H1 (cell line): ENCODE data around the gene RASSF3. TPM values are rescaled to one million over a fixed set of nuclear protein-coding genes. Genes with fewer than 3 reads are reported as not detected.

Source experiments
- CTCF ChIA-PET: fragments of 300-600 bp; sonication (Branson Sonifier 250); formaldehyde crosslinking; loops from one replicate; lab custom pipeline; 2021; ENCODE audit not compliant: partially characterized antibody; lab: Charles Lee
- POLR2A ChIA-PET: fragments of 300-600 bp; sonication (Branson Sonifier 250); formaldehyde crosslinking; loops from one replicate; lab custom pipeline; 2021; ENCODE audit warnings: inconsistent platforms; ENCODE audit not compliant: partially characterized antibody; lab: Charles Lee
- DNase-seq, 2 experiments: peaks; one replicate each; pipeline versions ENCODE4 v3.0.0 to v3.0.0-alpha.2; 2010 to 2022; ENCODE audit warnings: low spot score in 2 of 2, low read depth in 1 of 2, mixed read lengths in 1 of 2
- FAIRE-seq: peaks from 2 replicates; lab custom pipeline; 2011; peaks lifted over from hg19 to GRCh38; lab: Jason Lieb, UNC
- H2AFZ ChIP-seq: 2 replicates; pipeline ENCODE4 v1.8.1; 2012; ENCODE audit warnings: low read length, inconsistent platforms
- H2AK5ac ChIP-seq: 2 replicates; pipeline ENCODE4 v1.6.1; 2013; ENCODE audit warnings: low read depth, low read length
- H2BK120ac ChIP-seq: replicated peaks from 2 replicates; pipeline ENCODE3; 2013; ENCODE audit warnings: low read depth, low read length, inconsistent platforms
- H2BK12ac ChIP-seq: 2 replicates; pipeline ENCODE4 v1.6.1; 2013; ENCODE audit warnings: low read depth, low read length
- H2BK15ac ChIP-seq: 2 replicates; pipeline ENCODE4 v1.6.1; 2013; ENCODE audit warnings: low read length
- H2BK20ac ChIP-seq: 2 replicates; pipeline ENCODE4 v1.6.1; 2013; ENCODE audit warnings: low read length
- H2BK5ac ChIP-seq: 2 replicates; pipeline ENCODE4 v1.6.1; 2013; ENCODE audit warnings: low read depth, low read length
- H3K14ac ChIP-seq: 2 replicates; pipeline ENCODE4 v1.6.1; 2013; ENCODE audit warnings: inconsistent platforms; ENCODE audit not compliant: insufficient read length
- H3K18ac ChIP-seq: 2 replicates; pipeline ENCODE4 v1.6.1; 2013; ENCODE audit warnings: low read length; ENCODE audit errors: extremely low read depth
- H3K23ac ChIP-seq: 2 replicates; pipeline ENCODE4 v1.6.1; 2013; ENCODE audit warnings: inconsistent platforms; ENCODE audit not compliant: insufficient read length
- H3K23me2 ChIP-seq: 2 replicates; pipeline ENCODE4 v1.6.1; 2013; ENCODE audit warnings: low read depth, low read length
- H3K27ac ChIP-seq: 2 replicates; pipeline ENCODE4 v1.6.1; 2011; ENCODE audit warnings: low read depth, low read length, inconsistent platforms
- H3K27me3 ChIP-seq, 4 experiments: replicated peaks in 1 of 4; 1 replicate in 1 of 4; 2 replicates in 3 of 4; pipeline versions ENCODE4 v1.6.1 to v1.8.1; 2011 to 2013; ENCODE audit warnings: low read length in 3 of 4, mild to moderate bottlenecking in 3 of 4, inconsistent platforms in 2 of 4, mixed read lengths in 2 of 4, moderate library complexity in 1 of 4; ENCODE audit not compliant: control insufficient read depth in 3 of 4, insufficient read depth in 3 of 4; ENCODE audit errors: extremely low read depth in 1 of 4
- H3K36me3 ChIP-seq, 4 experiments: 2 replicates each; pipeline versions ENCODE4 v1.6.1 to v1.8.1; 2011 to 2013; ENCODE audit warnings: mild to moderate bottlenecking in 4 of 4, low read length in 3 of 4, moderate library complexity in 2 of 4, control low read depth in 1 of 4, inconsistent platforms in 1 of 4; ENCODE audit not compliant: insufficient read depth in 4 of 4, control insufficient read depth in 2 of 4
- H3K4ac ChIP-seq: replicated peaks from 2 replicates; pipeline ENCODE3; 2013; ENCODE audit warnings: low read length, low read depth, mixed read lengths, inconsistent platforms; ENCODE audit not compliant: insufficient read length
- H3K4me1 ChIP-seq, 4 experiments: replicated peaks in 1 of 4; 1 replicate in 1 of 4; 2 replicates in 3 of 4; pipeline versions ENCODE4 v1.6.1 to v1.8.1; 2011 to 2013; ENCODE audit warnings: low read length in 3 of 4, inconsistent platforms in 2 of 4, mixed read lengths in 1 of 4; ENCODE audit not compliant: insufficient read depth in 4 of 4, control insufficient read depth in 3 of 4
- H3K4me2 ChIP-seq, 2 experiments: 2 replicates each; pipeline versions ENCODE4 v1.6.1 to v1.8.1; 2011 to 2013; ENCODE audit warnings: low read depth in 2 of 2, low read length in 2 of 2, control low read depth in 1 of 2, inconsistent platforms in 1 of 2, mild to moderate bottlenecking in 1 of 2; ENCODE audit not compliant: insufficient read depth in 1 of 2
- H3K4me3 ChIP-seq, 4 experiments: fragments of 200-600, 300-600 bp in 1 of 4; sonication (generic), shearing (Covaris generic), sonication (Bioruptor Twin) in 1 of 4; 2 replicates each; pipeline versions ENCODE4 v1.5.1 to v1.8.1; 2011 to 2016; ENCODE audit warnings: low read length in 4 of 4, low read depth in 3 of 4, control low read depth in 2 of 4, inconsistent platforms in 2 of 4, mild to moderate bottlenecking in 2 of 4, mixed read lengths in 1 of 4, moderate library complexity in 1 of 4; ENCODE audit not compliant: insufficient read depth in 2 of 4; ENCODE audit errors: extremely low read depth in 1 of 4
- H3K56ac ChIP-seq: replicated peaks from 2 replicates; pipeline ENCODE3; 2013; ENCODE audit warnings: low read depth, mild to moderate bottlenecking, mixed read lengths, low read length, inconsistent platforms; ENCODE audit not compliant: insufficient read length
- H3K79me1 ChIP-seq: 2 replicates; pipeline ENCODE4 v1.6.1; 2013; ENCODE audit warnings: low read depth, low read length, control low read depth
- H3K79me2 ChIP-seq, 2 experiments: 2 replicates each; pipeline versions ENCODE4 v1.6.1 to v1.8.1; 2012 to 2013; ENCODE audit warnings: low read length in 2 of 2, mild to moderate bottlenecking in 2 of 2, inconsistent platforms in 1 of 2; ENCODE audit not compliant: insufficient read depth in 2 of 2, control insufficient read depth in 1 of 2
- H3K9ac ChIP-seq, 4 experiments: replicated peaks in 1 of 4; 1 replicate in 1 of 4; 2 replicates in 3 of 4; pipeline versions ENCODE4 v1.6.1 to v1.8.1; 2011 to 2013; ENCODE audit warnings: low read depth in 3 of 4, low read length in 3 of 4, control low read depth in 2 of 4, mild to moderate bottlenecking in 2 of 4, moderate library complexity in 2 of 4, inconsistent platforms in 1 of 4; ENCODE audit errors: extremely low read depth in 1 of 4
- H3K9me3 ChIP-seq, 2 experiments: 2 replicates each; pipeline versions ENCODE4 v1.6.1 to v1.8.1; 2012 to 2013; ENCODE audit warnings: mild to moderate bottlenecking in 2 of 2, moderate library complexity in 2 of 2, control low read depth in 1 of 2, inconsistent platforms in 1 of 2, low read depth in 1 of 2, low read length in 1 of 2, mixed read lengths in 1 of 2; ENCODE audit not compliant: insufficient read depth in 2 of 2
- H4K20me1 ChIP-seq, 2 experiments: replicated peaks in 1 of 2; 2 replicates each; pipeline versions ENCODE3 to v1.8.1; 2011 to 2013; ENCODE audit warnings: inconsistent platforms in 2 of 2, low read length in 2 of 2, mild to moderate bottlenecking in 1 of 2; ENCODE audit not compliant: insufficient read depth in 2 of 2, control insufficient read depth in 1 of 2
- H4K5ac ChIP-seq: 2 replicates; pipeline ENCODE4 v1.6.1; 2013; ENCODE audit warnings: low read length, low read depth, mixed read lengths, inconsistent platforms; ENCODE audit not compliant: insufficient read length
- H4K8ac ChIP-seq: 2 replicates; pipeline ENCODE4 v1.8.0; 2013; ENCODE audit warnings: mild to moderate bottlenecking, moderate library complexity, low read length, inconsistent platforms; ENCODE audit not compliant: insufficient read depth; ENCODE audit errors: extremely low read depth
- H4K91ac ChIP-seq: replicated peaks from 2 replicates; pipeline ENCODE3; 2013; ENCODE audit warnings: low read length, mixed read lengths, inconsistent platforms; ENCODE audit not compliant: insufficient read length
- ATF3 ChIP-seq: IDR thresholded peaks from 2 replicates; pipeline ENCODE4 v1.6.1; 2011; ENCODE audit warnings: low read depth, mild to moderate bottlenecking, low read length; ENCODE audit not compliant: insufficient read depth
- EGR1 ChIP-seq: IDR thresholded peaks from 2 replicates; pipeline ENCODE4 v1.6.1; 2011; ENCODE audit warnings: low read depth, low read length, borderline replicate concordance
- JUN ChIP-seq: IDR thresholded peaks from 2 replicates; pipeline ENCODE4 v1.6.1; 2011; ENCODE audit warnings: low read depth, mild to moderate bottlenecking, improper control_type of control experiment, low read length
- JUND ChIP-seq: IDR thresholded peaks from 2 replicates; pipeline ENCODE4 v1.6.1; 2011; ENCODE audit warnings: mild to moderate bottlenecking, improper control_type of control experiment, low read length
- KDM1A ChIP-seq: fragments of 200-600, 300-600 bp; sonication (generic); IDR thresholded peaks from 2 replicates; pipeline ENCODE4 v1.7.1; 2016; ENCODE audit warnings: mild to moderate bottlenecking, low read length, borderline replicate concordance
- MAFK ChIP-seq: IDR thresholded peaks from 2 replicates; pipeline ENCODE4 v1.6.1; 2012; ENCODE audit warnings: low read depth, mild to moderate bottlenecking, improper control_type of control experiment, low read length
- NANOG ChIP-seq: IDR thresholded peaks from 2 replicates; pipeline ENCODE4 v1.6.1; 2011; ENCODE audit warnings: low read length, low read depth, mild to moderate bottlenecking, inconsistent platforms; ENCODE audit not compliant: insufficient read depth, poor library complexity, severe bottlenecking
- NRF1 ChIP-seq: IDR thresholded peaks from 2 replicates; pipeline ENCODE4 v1.6.1; 2011; ENCODE audit warnings: mild to moderate bottlenecking, low read depth, low read length, improper control_type of control experiment
- RXRA ChIP-seq: IDR thresholded peaks from 2 replicates; pipeline ENCODE4 v1.6.1; 2011; ENCODE audit warnings: low read depth, mild to moderate bottlenecking, low read length, moderate library complexity; ENCODE audit not compliant: insufficient read depth
- SP4 ChIP-seq: IDR thresholded peaks from 2 replicates; pipeline ENCODE4 v1.6.1; 2012; ENCODE audit warnings: low read length, inconsistent platforms
- SUZ12 ChIP-seq: fragments of 200-600 bp; sonication (generic); IDR thresholded peaks from 2 replicates; pipeline ENCODE4 v1.6.1; 2012; ENCODE audit warnings: mild to moderate bottlenecking, inconsistent platforms, low read length, moderate library complexity, mixed read lengths
- YY1 ChIP-seq: IDR thresholded peaks from 2 replicates; pipeline ENCODE4 v1.6.1; 2011; ENCODE audit warnings: low read depth, mild to moderate bottlenecking, low read length
- WGBS, 2 experiments: shearing (Covaris generic) in 1 of 2; methylation state at CpG; one replicate each; pipeline versions ENCODE4 v1.1.6 to v1.1.7; 2013 to 2015; ENCODE audit warnings: low lambda C conversion rate in 2 of 2, mixed read lengths in 2 of 2, inconsistent platforms in 1 of 2, low coverage in 1 of 2, missing lambda C conversion rate in 1 of 2; ENCODE audit not compliant: insufficient replicate concordance in 2 of 2, insufficient coverage in 1 of 2, insufficient read length in 1 of 2; ENCODE audit errors: extremely low coverage in 1 of 2, missing lambda C conversion rate in 1 of 2; 5-methylcytosine and 5-hydroxymethylcytosine counted together
- polyA plus RNA-seq, 7 experiments: library from polyadenylated mRNA; depleted of rRNA in 3 of 7; stranded (reverse) in 5 of 7; unstranded in 2 of 7; fragments of >200 nt in 5 of 7; fragments of 200-250 nt in 2 of 7; gene quantifications; 1 replicate in 5 of 7; 2 replicates in 1 of 7; 4 replicates in 1 of 7; pipeline versions ENCODE4 v1.2.1 to v1.2.3, GENCODE V29; 2011 to 2013; ENCODE audit warnings: missing spikeins in 2 of 7, mixed read lengths in 2 of 7
- total RNA-seq: library from RNA; stranded (reverse); fragmentation: NEBNext Ultra II Directional; extraction: Animal tissue kit (Norgen Biotek cat#: 25700); gene quantifications from 2 replicates; pipeline ENCODE4 v1.2.1, GENCODE V29; 2021
- TF ChIP-seq, protein P1 (sequence below): IDR thresholded peaks from 2 replicates; pipeline ENCODE4 v1.6.1; 2012; ENCODE audit warnings: inconsistent platforms

RASSF3 gene
- total and polyA plus RNA-seq, 2 of the 8 experiments (the other 6 are each of a cell fraction or from before 2014, with no cell fraction given), result 19.1 to 64.3 TPM

DNA sequence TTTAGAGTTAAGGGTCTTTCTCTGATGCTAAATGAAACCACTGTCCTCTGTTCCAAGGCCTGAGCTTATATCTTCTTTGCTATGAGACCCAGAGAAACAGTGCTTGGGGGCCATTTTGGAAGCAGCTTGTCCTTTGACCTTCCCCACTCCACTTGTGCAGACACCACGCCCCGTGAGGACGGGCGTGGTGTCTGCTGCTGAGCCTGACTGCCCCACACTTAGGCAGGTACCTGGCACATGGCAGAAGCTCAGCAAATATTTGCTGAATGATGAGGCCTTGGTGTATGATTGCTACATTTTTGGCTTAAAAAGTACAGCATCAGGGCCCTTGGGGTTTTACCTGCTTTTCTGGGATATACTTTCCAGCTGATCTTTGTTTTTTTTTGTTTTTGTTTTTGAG lies 69.9 kb downstream of the RASSF3 start:
- Histone ChIP-seq H3K23me2 (no peaks in the 10 kb centered on the region), H3K9ac (no peak overlapping the region), H3K14ac (no peak overlapping the region), H2BK5ac (no peak overlapping the region), H3K56ac (no peak overlapping the region), H3K9me3 (no peaks in the 10 kb centered on the region), H3K4me1 (peaks cover 2 to 13% (median 7%) of the 10 kb centered on the region in 4 experiments; a peak in 6 of 7 replicates), H3K4me3 (no peak overlapping the region), H2BK120ac (no peak overlapping the region), H4K91ac (no peak overlapping the region), H2AK5ac (no peak overlapping the region), H3K79me2 (peaks cover 0 to 76% of the 10 kb centered on the region in 2 experiments; a peak in 2 of 4 replicates), H3K36me3 (peaks cover 0 to 2% (median 0%) of the 10 kb centered on the region in 4 experiments; a peak in 1 of 8 replicates), H4K5ac (no peak overlapping the region), H2BK20ac (no peak overlapping the region), H2BK12ac (no peak overlapping the region), H3K18ac (no peak overlapping the region), H3K79me1 (peaks cover 11% of the 10 kb centered on the region; the same call in 1 of the 2 replicates), H2BK15ac (no peak overlapping the region), H2AFZ (no peak overlapping the region), H3K4me2 (no peak overlapping the region), H3K4ac (no peak overlapping the region), H3K27me3 (no peaks in the 10 kb centered on the region), H4K8ac (no peak overlapping the region), H4K20me1 (peaks cover 6 to 17% of the 10 kb centered on the region in 2 experiments), H3K23ac (no peak overlapping the region), H3K27ac (no peak overlapping the region)
- POLR2A ChIA-PET, result interaction anchor here (1.1 kb wide), 1 partner anchor 14 kb away, joined by 3 read pairs; no protein-coding TSS in a partner anchor
- CTCF ChIA-PET, result interaction anchor here (0.5 to 5.8 kb wide), 10 partner anchors 11 to 114 kb away, joined by 3 to 39 read pairs (median 4); no protein-coding TSS in a partner anchor
- no peak for FAIRE-seq
- DNase-seq, result no peak
- WGBS, 2 experiments, result 94% methylated on average over 4 of the region's 4 CpGs; no CpG with 5 or more reads in 1 of the 2 experiments
- TF ChIP-seq NANOG (no peak), NRF1 (no peak), EGR1 (no peak), JUND (no peak), SUZ12 (no peak), MAFK (no peak), RXRA (no peak), JUN (no peak), YY1 (no peak), ATF3 (no peak), SP4 (no peak), KDM1A (no peak)
- TF ChIP-seq, protein P1, sequence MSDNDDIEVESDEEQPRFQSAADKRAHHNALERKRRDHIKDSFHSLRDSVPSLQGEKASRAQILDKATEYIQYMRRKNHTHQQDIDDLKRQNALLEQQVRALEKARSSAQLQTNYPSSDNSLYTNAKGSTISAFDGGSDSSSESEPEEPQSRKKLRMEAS, result no peak
